Measurements from ENCODE around the gene SPTBN4.
"Not testable (repeated sequence)": the region's sequence is repeated elsewhere in the genome, so short reads cannot be mapped to it uniquely, and the experiment has no call there.

The SPTBN4 gene

GRCh38 chr19:40521276-40521675, 54.5 kb downstream of the SPTBN4 start:
- H3K27ac ChIP-seq (ENCODE audit: low read length): no peak overlapping the region
- H3K4me3 ChIP-seq (ENCODE audit: low read length in 2 of 2): no peak overlapping the region
- peaks cover 12 to 17% of the 10 kb centered on the region in 2 donors for H3K27me3 ChIP-seq (ENCODE audit: control insufficient read depth in 1 of 2, insufficient read depth in 2 of 2, low read length in 2 of 2)
- no peaks in the 10 kb centered on the region for H3K9me3 ChIP-seq (ENCODE audit: control insufficient read depth in 2 of 2, low read length in 2 of 2)
- H3K9ac ChIP-seq (ENCODE audit: low read length in 2 of 2): no peak overlapping the region
- no peaks in the 10 kb centered on the region for H3K36me3 ChIP-seq (ENCODE audit: control insufficient read depth in 2 of 2, insufficient read depth in 2 of 2, low read length in 2 of 2)
- peaks cover 3% of the 10 kb centered on the region for H3K4me1 ChIP-seq (ENCODE audit: control insufficient read depth, insufficient read depth, low read length)

GRCh38 chr19:40521900-40522299, 55.1 kb downstream of the SPTBN4 start:
- not testable (repeated sequence) for H3K9ac ChIP-seq (ENCODE audit: low read length in 2 of 2); H3K4me1 ChIP-seq (ENCODE audit: control insufficient read depth, insufficient read depth, low read length); H3K27ac ChIP-seq (ENCODE audit: low read length); H3K9me3 ChIP-seq (ENCODE audit: control insufficient read depth in 2 of 2, low read length in 2 of 2); H3K4me3 ChIP-seq (ENCODE audit: low read length in 2 of 2); H3K36me3 ChIP-seq (ENCODE audit: control insufficient read depth in 2 of 2, insufficient read depth in 2 of 2, low read length in 2 of 2)
- H3K27me3 ChIP-seq (ENCODE audit: control insufficient read depth in 1 of 2, insufficient read depth in 2 of 2, low read length in 2 of 2): peaks cover 12 to 17% of the 10 kb centered on the region in 2 donors

GRCh38 chr19:40523322-40524047, 56.7 kb downstream of the SPTBN4 start:
- no peaks in the 10 kb centered on the region for H3K36me3 ChIP-seq (ENCODE audit: control insufficient read depth in 2 of 2, insufficient read depth in 2 of 2, low read length in 2 of 2)
- H3K9ac ChIP-seq (ENCODE audit: low read length in 2 of 2): no peak overlapping the region
- H3K4me1 ChIP-seq (ENCODE audit: control insufficient read depth, insufficient read depth, low read length): peaks cover 3% of the 10 kb centered on the region
- H3K9me3 ChIP-seq (ENCODE audit: control insufficient read depth in 2 of 2, low read length in 2 of 2): no peaks in the 10 kb centered on the region
- H3K27ac ChIP-seq (ENCODE audit: low read length): no peak overlapping the region
- peaks cover 12 to 17% of the 10 kb centered on the region in 2 donors for H3K27me3 ChIP-seq (ENCODE audit: control insufficient read depth in 1 of 2, insufficient read depth in 2 of 2, low read length in 2 of 2)
- no peak overlapping the region for H3K4me3 ChIP-seq (ENCODE audit: low read length in 2 of 2)

GRCh38 chr19:40524133-40524549, 57.3 kb downstream of the SPTBN4 start:
- H3K9ac ChIP-seq (ENCODE audit: low read length in 2 of 2): no peak overlapping the region
- H3K9me3 ChIP-seq (ENCODE audit: control insufficient read depth in 2 of 2, low read length in 2 of 2): no peaks in the 10 kb centered on the region
- no peak overlapping the region for H3K4me3 ChIP-seq (ENCODE audit: low read length in 2 of 2)
- H3K27ac ChIP-seq (ENCODE audit: low read length): no peak overlapping the region
- no peaks in the 10 kb centered on the region for H3K36me3 ChIP-seq (ENCODE audit: control insufficient read depth in 2 of 2, insufficient read depth in 2 of 2, low read length in 2 of 2)
- H3K27me3 ChIP-seq (ENCODE audit: control insufficient read depth in 1 of 2, insufficient read depth in 2 of 2, low read length in 2 of 2): peaks cover 10 to 16% of the 10 kb centered on the region in 2 donors
- peaks cover 7% of the 10 kb centered on the region for H3K4me1 ChIP-seq (ENCODE audit: control insufficient read depth, insufficient read depth, low read length)

GRCh38 chr19:40524655-40525054, 57.9 kb downstream of the SPTBN4 start:
- no peak overlapping the region for H3K4me3 ChIP-seq (ENCODE audit: low read length in 2 of 2)
- H3K9ac ChIP-seq (ENCODE audit: low read length in 2 of 2): no peak overlapping the region
- H3K9me3 ChIP-seq (ENCODE audit: control insufficient read depth in 2 of 2, low read length in 2 of 2): no peaks in the 10 kb centered on the region
- H3K4me1 ChIP-seq (ENCODE audit: control insufficient read depth, insufficient read depth, low read length): peaks cover 9% of the 10 kb centered on the region
- H3K27me3 ChIP-seq (ENCODE audit: control insufficient read depth in 1 of 2, insufficient read depth in 2 of 2, low read length in 2 of 2): peaks cover 7 to 13% of the 10 kb centered on the region in 2 donors
- no peak overlapping the region for H3K27ac ChIP-seq (ENCODE audit: low read length)
- no peaks in the 10 kb centered on the region for H3K36me3 ChIP-seq (ENCODE audit: control insufficient read depth in 2 of 2, insufficient read depth in 2 of 2, low read length in 2 of 2)

GRCh38 chr19:40525234-40526051, 58.6 kb downstream of the SPTBN4 start:
- H3K36me3 ChIP-seq (ENCODE audit: control insufficient read depth in 2 of 2, insufficient read depth in 2 of 2, low read length in 2 of 2): no peaks in the 10 kb centered on the region
- H3K27me3 ChIP-seq (ENCODE audit: control insufficient read depth in 1 of 2, insufficient read depth in 2 of 2, low read length in 2 of 2): peaks cover 8 to 9% of the 10 kb centered on the region in 2 donors
- no peaks in the 10 kb centered on the region for H3K9me3 ChIP-seq (ENCODE audit: control insufficient read depth in 2 of 2, low read length in 2 of 2)
- no peak overlapping the region for H3K4me3 ChIP-seq (ENCODE audit: low read length in 2 of 2)
- H3K4me1 ChIP-seq (ENCODE audit: control insufficient read depth, insufficient read depth, low read length): peaks cover 14% of the 10 kb centered on the region
- no peak overlapping the region for H3K27ac ChIP-seq (ENCODE audit: low read length)
- H3K9ac ChIP-seq (ENCODE audit: low read length in 2 of 2): no peak overlapping the region

- no peak overlapping the region for H3K4me3 ChIP-seq (ENCODE audit: low read length in 2 of 2)
Observed at GRCh38 chr19:40528078-40528477, 61.3 kb downstream of the SPTBN4 start.

GRCh38 chr19:40528533-40529092, 61.8 kb downstream of the SPTBN4 start:
- H3K27me3 ChIP-seq (ENCODE audit: control insufficient read depth in 1 of 2, insufficient read depth in 2 of 2, low read length in 2 of 2): peaks cover 0 to 6% of the 10 kb centered on the region in 2 donors
- H3K4me1 ChIP-seq (ENCODE audit: control insufficient read depth, insufficient read depth, low read length): peaks cover 21% of the 10 kb centered on the region
- H3K27ac ChIP-seq (ENCODE audit: low read length): no peak overlapping the region
- H3K9me3 ChIP-seq (ENCODE audit: control insufficient read depth in 2 of 2, low read length in 2 of 2): no peaks in the 10 kb centered on the region
- peak overlapping the region; percentile 60 to 75 for H3K4me3 ChIP-seq (ENCODE audit: low read length in 2 of 2)
- no peaks in the 10 kb centered on the region for H3K36me3 ChIP-seq (ENCODE audit: control insufficient read depth in 2 of 2, insufficient read depth in 2 of 2, low read length in 2 of 2)
- H3K9ac ChIP-seq (ENCODE audit: low read length in 2 of 2): no peak overlapping the region

More at GRCh38 chr19:40528078-40528477, 61.3 kb downstream of the SPTBN4 start:
- Histone ChIP-seq H3K36me3 (ENCODE audit: control insufficient read depth in 2 of 2, insufficient read depth in 2 of 2, low read length in 2 of 2) (no peaks in the 10 kb centered on the region), H3K27me3 (ENCODE audit: control insufficient read depth in 1 of 2, insufficient read depth in 2 of 2, low read length in 2 of 2) (peaks cover 3 to 6% of the 10 kb centered on the region in 2 donors), H3K27ac (ENCODE audit: low read length) (no peak overlapping the region), H3K9ac (ENCODE audit: low read length in 2 of 2) (no peak overlapping the region), H3K4me1 (ENCODE audit: control insufficient read depth, insufficient read depth, low read length) (peaks cover 21% of the 10 kb centered on the region), H3K9me3 (ENCODE audit: control insufficient read depth in 2 of 2, low read length in 2 of 2) (no peaks in the 10 kb centered on the region)

GRCh38 chr19:40529093-40529954, 62.5 kb downstream of the SPTBN4 start:
- Histone ChIP-seq H3K4me1 (ENCODE audit: control insufficient read depth, insufficient read depth, low read length) (peaks cover 21% of the 10 kb centered on the region), H3K4me3 (ENCODE audit: low read length in 2 of 2) (peak overlapping the region; percentile 60 to 75), H3K9ac (ENCODE audit: low read length in 2 of 2) (peak overlapping the region; percentile 26 to 42), H3K9me3 (ENCODE audit: control insufficient read depth in 2 of 2, low read length in 2 of 2) (peaks cover 0 to under 1% of the 10 kb centered on the region in 2 donors), H3K27ac (ENCODE audit: low read length) (no peak overlapping the region), H3K36me3 (ENCODE audit: control insufficient read depth in 2 of 2, insufficient read depth in 2 of 2, low read length in 2 of 2) (peaks cover under 1% of the 10 kb centered on the region in 2 donors), H3K27me3 (ENCODE audit: control insufficient read depth in 1 of 2, insufficient read depth in 2 of 2, low read length in 2 of 2) (peaks cover 0 to 6% of the 10 kb centered on the region in 2 donors)
